ENCODE data around the gene ITGA8. TPM values are rescaled to one million over a fixed set of nuclear protein-coding genes. Genes with fewer than 3 reads are reported as not detected.

Gene ITGA8
- total and polyA plus RNA-seq, 9 of the 15 experiments (the other 6 are each of a cell fraction or from before 2014, with no cell fraction given), result 0.01 to 0.07 (median 0.04) TPM; not detected in 5

GRCh38 chr10:15703151-15703880, 16.4 kb downstream of the ITGA8 start (continued):
- TF ChIP-seq ZBTB17 (CRISPR knock-in tag; IDR thresholded peaks at IDR 0.05) (peak; percentile 64), RBBP5 (IDR thresholded peaks at IDR 0.05; ENCODE audit: borderline replicate concordance, insufficient read depth, low read length, poor library complexity, severe bottlenecking) (no peak), NR2C2 (CRISPR knock-in tag; IDR thresholded peaks at IDR 0.05) (no peak), NR2C2 (tag; IDR thresholded peaks at IDR 0.05) (peak; percentile 48; the same call in 1 of the 2 replicates), ZNF212 (CRISPR knock-in tag; IDR thresholded peaks at IDR 0.05) (no peak), SMARCA4 (IDR thresholded peaks at IDR 0.05) (peak; percentile 80; the same call in 1 of the 2 replicates)
- TF ChIP-seq, protein P1, sequence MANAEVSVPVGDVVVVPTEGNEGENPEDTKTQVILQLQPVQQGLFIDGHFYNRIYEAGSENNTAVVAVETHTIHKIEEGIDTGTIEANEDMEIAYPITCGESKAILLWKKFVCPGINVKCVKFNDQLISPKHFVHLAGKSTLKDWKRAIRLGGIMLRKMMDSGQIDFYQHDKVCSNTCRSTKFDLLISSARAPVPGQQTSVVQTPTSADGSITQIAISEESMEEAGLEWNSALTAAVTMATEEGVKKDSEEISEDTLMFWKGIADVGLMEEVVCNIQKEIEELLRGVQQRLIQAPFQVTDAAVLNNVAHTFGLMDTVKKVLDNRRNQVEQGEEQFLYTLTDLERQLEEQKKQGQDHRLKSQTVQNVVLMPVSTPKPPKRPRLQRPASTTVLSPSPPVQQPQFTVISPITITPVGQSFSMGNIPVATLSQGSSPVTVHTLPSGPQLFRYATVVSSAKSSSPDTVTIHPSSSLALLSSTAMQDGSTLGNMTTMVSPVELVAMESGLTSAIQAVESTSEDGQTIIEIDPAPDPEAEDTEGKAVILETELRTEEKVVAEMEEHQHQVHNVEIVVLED (CRISPR knock-in tag; IDR thresholded peaks at IDR 0.05), result peak; percentile 27; the same call in 1 of the 2 replicates
- TF ChIP-seq, protein P2, sequence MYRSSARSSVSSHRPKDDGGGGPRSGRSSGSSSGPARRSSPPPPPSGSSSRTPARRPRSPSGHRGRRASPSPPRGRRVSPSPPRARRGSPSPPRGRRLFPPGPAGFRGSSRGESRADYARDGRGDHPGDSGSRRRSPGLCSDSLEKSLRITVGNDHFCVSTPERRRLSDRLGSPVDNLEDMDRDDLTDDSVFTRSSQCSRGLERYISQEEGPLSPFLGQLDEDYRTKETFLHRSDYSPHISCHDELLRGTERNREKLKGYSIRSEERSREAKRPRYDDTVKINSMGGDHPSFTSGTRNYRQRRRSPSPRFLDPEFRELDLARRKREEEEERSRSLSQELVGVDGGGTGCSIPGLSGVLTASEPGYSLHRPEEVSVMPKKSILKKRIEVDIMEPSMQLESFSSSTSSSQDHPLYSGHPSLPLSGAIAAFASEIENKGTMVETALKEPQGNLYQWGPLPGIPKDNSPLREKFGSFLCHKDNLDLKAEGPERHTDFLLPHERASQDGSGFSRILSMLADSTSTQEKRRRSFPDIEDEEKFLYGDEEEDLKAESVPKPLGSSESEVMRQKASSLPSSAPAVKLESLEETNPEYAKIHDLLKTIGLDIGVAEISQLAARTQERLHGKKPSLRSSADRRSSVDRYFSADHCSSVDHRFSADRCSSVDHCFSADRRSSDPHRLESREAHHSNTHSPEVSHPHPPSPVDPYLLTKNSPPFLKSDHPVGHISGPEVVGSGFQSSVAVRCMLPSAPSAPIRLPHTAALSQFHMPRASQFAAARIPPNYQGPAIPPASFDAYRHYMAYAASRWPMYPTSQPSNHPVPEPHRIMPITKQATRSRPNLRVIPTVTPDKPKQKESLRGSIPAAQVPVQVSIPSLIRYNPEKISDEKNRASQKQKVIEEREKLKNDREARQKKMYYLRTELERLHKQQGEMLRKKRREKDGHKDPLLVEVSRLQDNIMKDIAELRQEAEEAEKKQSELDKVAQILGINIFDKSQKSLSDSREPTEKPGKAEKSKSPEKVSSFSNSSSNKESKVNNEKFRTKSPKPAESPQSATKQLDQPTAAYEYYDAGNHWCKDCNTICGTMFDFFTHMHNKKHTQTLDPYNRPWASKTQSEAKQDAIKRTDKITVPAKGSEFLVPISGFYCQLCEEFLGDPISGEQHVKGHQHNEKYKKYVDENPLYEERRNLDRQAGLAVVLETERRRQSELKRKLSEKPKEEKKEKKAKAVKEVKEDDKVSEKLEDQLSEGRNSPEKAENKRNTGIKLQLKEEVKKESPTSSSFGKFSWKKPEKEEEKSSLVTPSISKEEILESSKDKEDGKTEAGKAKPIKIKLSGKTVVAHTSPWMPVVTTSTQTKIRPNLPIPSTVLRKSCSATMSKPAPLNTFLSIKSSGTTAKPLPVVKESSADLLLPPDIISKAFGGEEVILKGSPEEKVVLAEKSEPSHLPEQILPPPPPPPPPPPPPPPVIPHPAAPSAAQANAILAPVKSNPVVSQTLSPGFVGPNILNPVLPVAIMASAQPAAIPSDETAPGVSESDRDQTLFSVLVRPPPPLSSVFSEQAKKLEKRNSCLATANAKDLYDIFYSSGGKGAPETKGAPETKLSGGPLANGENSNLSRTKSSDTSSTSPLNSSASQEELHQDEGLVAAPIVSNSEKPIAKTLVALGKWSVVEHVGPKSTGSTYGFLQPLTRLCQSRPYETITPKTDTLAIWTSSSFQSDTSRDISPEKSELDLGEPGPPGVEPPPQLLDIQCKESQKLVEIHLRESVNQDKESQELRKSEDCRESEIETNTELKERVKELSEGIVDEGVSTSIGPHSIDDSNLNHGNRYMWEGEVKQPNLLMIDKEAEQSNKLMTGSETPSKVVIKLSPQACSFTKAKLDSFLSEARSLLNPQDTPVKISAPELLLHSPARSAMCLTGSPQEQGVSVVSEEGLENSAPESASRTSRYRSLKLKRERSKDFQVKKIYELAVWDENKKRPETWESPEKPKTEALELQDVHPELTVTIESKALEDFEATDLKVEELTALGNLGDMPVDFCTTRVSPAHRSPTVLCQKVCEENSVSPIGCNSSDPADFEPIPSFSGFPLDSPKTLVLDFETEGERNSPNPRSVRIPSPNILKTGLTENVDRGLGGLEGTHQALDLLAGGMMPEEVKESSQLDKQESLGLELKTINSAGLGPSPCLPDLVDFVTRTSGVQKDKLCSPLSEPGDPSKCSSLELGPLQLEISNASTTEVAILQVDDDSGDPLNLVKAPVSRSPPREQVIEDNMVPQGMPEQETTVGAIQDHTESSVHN (IDR thresholded peaks at IDR 0.05; ENCODE audit: borderline replicate concordance in 1 of 2, low read depth in 1 of 2), result peak in 1 of 2 experiments; percentile 74; a peak in 2 of 4 replicates
- TF ChIP-seq, protein P3, sequence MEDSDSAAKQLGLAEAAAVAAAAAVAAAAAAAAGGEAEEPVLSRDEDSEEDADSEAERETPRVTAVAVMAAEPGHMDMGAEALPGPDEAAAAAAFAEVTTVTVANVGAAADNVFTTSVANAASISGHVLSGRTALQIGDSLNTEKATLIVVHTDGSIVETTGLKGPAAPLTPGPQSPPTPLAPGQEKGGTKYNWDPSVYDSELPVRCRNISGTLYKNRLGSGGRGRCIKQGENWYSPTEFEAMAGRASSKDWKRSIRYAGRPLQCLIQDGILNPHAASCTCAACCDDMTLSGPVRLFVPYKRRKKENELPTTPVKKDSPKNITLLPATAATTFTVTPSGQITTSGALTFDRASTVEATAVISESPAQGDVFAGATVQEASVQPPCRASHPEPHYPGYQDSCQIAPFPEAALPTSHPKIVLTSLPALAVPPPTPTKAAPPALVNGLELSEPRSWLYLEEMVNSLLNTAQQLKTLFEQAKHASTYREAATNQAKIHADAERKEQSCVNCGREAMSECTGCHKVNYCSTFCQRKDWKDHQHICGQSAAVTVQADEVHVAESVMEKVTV (CRISPR knock-in tag; IDR thresholded peaks at IDR 0.05), result 0 out of 2 replicates have a peak, but pooled peaks have one; percentile 31
